Nephron progenitor cell (in vitro differentiated cells): ENCODE measurements around the gene HOATZ.

ENCODE experiments used
- DNase-seq: peaks from one replicate; pipeline ENCODE4 v3.0.0; 2021
- H3K27ac Mint-ChIP-seq: 2 replicates; pipeline ENCODE4 v1.8.0; 2021; ENCODE audit warnings: mild to moderate bottlenecking, moderate library complexity, mixed read lengths
- H3K27me3 Mint-ChIP-seq: 2 replicates; pipeline ENCODE4 v1.8.0; 2021; ENCODE audit warnings: mild to moderate bottlenecking, low read depth, mixed read lengths; ENCODE audit not compliant: poor library complexity
- H3K36me3 Mint-ChIP-seq: 2 replicates; pipeline ENCODE4 v1.8.0; 2021; ENCODE audit warnings: low read depth, mixed read lengths
- H3K4me1 Mint-ChIP-seq: 2 replicates; pipeline ENCODE4 v1.8.0; 2021; ENCODE audit warnings: mixed read lengths
- H3K4me3 Mint-ChIP-seq: 2 replicates; pipeline ENCODE4 v1.8.0; 2021; ENCODE audit warnings: mild to moderate bottlenecking, moderate library complexity, mixed read lengths
- H3K9me3 Mint-ChIP-seq: 2 replicates; pipeline ENCODE4 v1.8.0; 2021; ENCODE audit warnings: mild to moderate bottlenecking, moderate library complexity, mixed read lengths
- CTCF ChIP-seq: fragments of 200-600 bp; sonication (generic); IDR thresholded peaks from 2 replicates; pipeline ENCODE4 v1.5.0; 2021; ENCODE audit warnings: antibody characterized with exemption

Gene HOATZ

GRCh38 chr11:111514216-111515031 is at the start of gene HOATZ:
Gene HOATZ, plus strand, starts transcription at chr11:111514778. Its CDS starts 7 bp downstream, at chr11:111514785.
- TF ChIP-seq CTCF, result no peak
- H3K4me1 Mint-ChIP-seq, result peaks cover 5% of the 10 kb centered on the region
- H3K27ac Mint-ChIP-seq, result no peak within 1 kb of the TSS
- no peaks in the 10 kb centered on the region for H3K36me3 Mint-ChIP-seq
- H3K9me3 Mint-ChIP-seq, result no peaks in the 10 kb centered on the region
- peak within 1 kb of the TSS; percentile 72 for H3K4me3 Mint-ChIP-seq
- peak; percentile 78 for DNase-seq
- H3K27me3 Mint-ChIP-seq, result peaks cover 63% of the 10 kb centered on the region

GRCh38 chr11:111465400-111465799 is 49.2 kb upstream of the HOATZ start:
- Mint-ChIP-seq H3K9me3 (no peaks in the 10 kb centered on the region), H3K27me3 (peaks cover 29% of the 10 kb centered on the region), H3K4me1 (peaks cover 7% of the 10 kb centered on the region), H3K4me3 (no peak overlapping the region), H3K27ac (no peak overlapping the region), H3K36me3 (no peaks in the 10 kb centered on the region)
- TF ChIP-seq CTCF, result no peak
- DNase-seq, result no peak

GRCh38 chr11:111466615-111467014 is 48.0 kb upstream of the HOATZ start:
- TF ChIP-seq CTCF, result no peak
- H3K4me1 Mint-ChIP-seq, result no peaks in the 10 kb centered on the region
- H3K27me3 Mint-ChIP-seq, result peaks cover 25% of the 10 kb centered on the region
- H3K9me3 Mint-ChIP-seq, result no peaks in the 10 kb centered on the region
- no peak for DNase-seq
- H3K27ac Mint-ChIP-seq, result no peak overlapping the region
- no peaks in the 10 kb centered on the region for H3K36me3 Mint-ChIP-seq
- H3K4me3 Mint-ChIP-seq, result no peak overlapping the region

GRCh38 chr11:111469200-111469599 is 45.4 kb upstream of the HOATZ start:
- TF ChIP-seq CTCF, result no peak
- no peak for DNase-seq
- no peaks in the 10 kb centered on the region for H3K36me3 Mint-ChIP-seq
- H3K9me3 Mint-ChIP-seq, result no peaks in the 10 kb centered on the region
- no peak overlapping the region for H3K27ac Mint-ChIP-seq
- H3K4me1 Mint-ChIP-seq, result no peaks in the 10 kb centered on the region
- peaks cover 14% of the 10 kb centered on the region for H3K27me3 Mint-ChIP-seq
- no peak overlapping the region for H3K4me3 Mint-ChIP-seq

GRCh38 chr11:111472228-111472627 is 42.4 kb upstream of the HOATZ start:
- Mint-ChIP-seq H3K27me3 (peaks cover 3% of the 10 kb centered on the region), H3K36me3 (no peaks in the 10 kb centered on the region), H3K4me1 (no peaks in the 10 kb centered on the region), H3K27ac (no peak overlapping the region), H3K9me3 (peaks cover 4% of the 10 kb centered on the region), H3K4me3 (no peak overlapping the region)
- TF ChIP-seq CTCF, result no peak
- no peak for DNase-seq

- H3K27me3 Mint-ChIP-seq, result peaks cover under 1% of the 10 kb centered on the region
- no peak overlapping the region for H3K4me3 Mint-ChIP-seq
- TF ChIP-seq CTCF, result no peak
- H3K4me1 Mint-ChIP-seq, result no peaks in the 10 kb centered on the region
- H3K36me3 Mint-ChIP-seq, result no peaks in the 10 kb centered on the region
- no peak overlapping the region for H3K27ac Mint-ChIP-seq
- peaks cover 4% of the 10 kb centered on the region for H3K9me3 Mint-ChIP-seq
- DNase-seq, result no peak
Observed at GRCh38 chr11:111474432-111474831, 40.1 kb upstream of the HOATZ start.
